Subcutaneous abdominal adipose tissue (tissue), 5 donors: ENCODE data around the gene PPAN.
A peak's percentile ranks its signal among the peaks of the same experiment; 100 is the strongest.

Source experiments
- H3K27ac ChIP-seq: one replicate; pipeline ENCODE4 v1.7.0; 2013; ENCODE audit warnings: low read depth, mild to moderate bottlenecking, inconsistent platforms, low read length, moderate library complexity
- H3K27me3 ChIP-seq, 5 donors: one replicate each; pipeline ENCODE4 v1.7.0; 2013; ENCODE audit warnings: low read length in 5 of 5, inconsistent platforms in 1 of 5; ENCODE audit not compliant: control insufficient read depth in 5 of 5, insufficient read depth in 4 of 5
- H3K36me3 ChIP-seq, 5 donors: one replicate each; pipeline ENCODE4 v1.7.0; 2013; ENCODE audit warnings: low read length in 5 of 5; ENCODE audit not compliant: control insufficient read depth in 5 of 5, insufficient read depth in 5 of 5
- H3K4me1 ChIP-seq, 5 donors: one replicate each; pipeline ENCODE4 v1.7.0; 2013; ENCODE audit warnings: low read length in 5 of 5, mild to moderate bottlenecking in 3 of 5, moderate library complexity in 1 of 5; ENCODE audit not compliant: control insufficient read depth in 5 of 5, insufficient read depth in 5 of 5
- H3K4me3 ChIP-seq, 5 donors: one replicate each; pipeline ENCODE4 v1.7.0; 2013; ENCODE audit warnings: low read length in 5 of 5, low read depth in 1 of 5
- H3K9ac ChIP-seq, 5 donors: one replicate each; pipeline ENCODE4 v1.7.0; 2013; ENCODE audit warnings: low read length in 5 of 5, mild to moderate bottlenecking in 4 of 5, moderate library complexity in 3 of 5
- H3K9me3 ChIP-seq, 5 donors: one replicate each; pipeline ENCODE4 v1.7.0; 2013; ENCODE audit warnings: low read length in 5 of 5; ENCODE audit not compliant: control insufficient read depth in 5 of 5
- donor health status: healthy.
- donor health status: healthy.
- donor health status: healthy.
- donor health status: healthy.
- donor health status: healthy.

PPAN gene

DNA sequence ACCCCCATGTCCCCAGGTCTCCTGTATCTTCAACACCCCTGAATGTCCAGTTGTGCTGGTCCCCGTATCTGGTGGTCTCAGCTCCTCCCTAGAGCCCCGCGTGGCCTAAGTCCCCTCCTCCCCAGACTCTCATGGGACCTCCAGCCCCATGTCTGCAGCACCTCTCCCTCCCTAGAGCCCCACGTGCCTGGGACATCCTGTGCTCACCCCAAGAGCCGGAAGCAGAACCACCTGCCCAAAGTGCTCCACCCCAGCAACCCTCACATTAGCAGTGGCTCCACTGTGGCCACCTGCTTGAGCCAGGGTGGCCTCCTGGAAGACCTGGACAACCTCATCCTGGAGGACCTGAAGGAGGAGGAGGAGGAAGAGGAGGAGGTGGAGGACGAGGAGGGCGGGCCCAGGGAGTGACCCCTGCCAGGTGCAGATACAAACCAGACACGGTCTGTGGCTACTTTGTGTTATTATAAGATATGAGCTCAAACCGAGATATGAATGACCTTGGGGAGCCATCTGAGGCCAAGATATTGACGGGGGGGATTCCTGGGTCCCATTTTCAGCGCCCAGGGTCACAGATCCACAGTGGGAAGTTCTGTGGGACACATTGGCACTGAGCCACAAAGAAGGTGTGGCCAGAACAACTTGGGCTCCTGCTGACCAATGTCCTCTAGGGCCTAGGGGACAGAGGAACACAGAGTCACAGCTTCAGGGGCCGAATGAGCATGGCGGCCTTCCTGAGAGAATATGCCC is 14.1 kb upstream of the PPAN start:
- Histone ChIP-seq H3K27ac (no peak overlapping the region), H3K9ac (no peak overlapping the region), H3K4me1 (peaks cover 0 to 16% (median 10%) of the 10 kb centered on the region in 5 donors), H3K4me3 (no peak overlapping the region), H3K36me3 (peaks cover 0 to 40% (median 31%) of the 10 kb centered on the region in 5 donors), H3K27me3 (no peaks in the 10 kb centered on the region), H3K9me3 (peaks cover 0 to 3% (median 0%) of the 10 kb centered on the region in 5 donors)

- Histone ChIP-seq H3K4me1 (peaks cover 0 to 14% (median 7%) of the 10 kb centered on the region in 5 donors), H3K4me3 (no peak overlapping the region), H3K36me3 (peaks cover 0 to 40% (median 31%) of the 10 kb centered on the region in 5 donors), H3K9ac (no peak overlapping the region), H3K27me3 (no peaks in the 10 kb centered on the region), H3K27ac (no peak overlapping the region), H3K9me3 (peaks cover 0 to 3% (median 0%) of the 10 kb centered on the region in 5 donors)
Observed at GRCh38 chr19:10092648-10093294, 13.4 kb upstream of the PPAN start.

- Histone ChIP-seq H3K4me1 (peaks cover 0 to 14% (median 7%) of the 10 kb centered on the region in 5 donors), H3K27me3 (no peaks in the 10 kb centered on the region), H3K4me3 (no peak overlapping the region), H3K27ac (no peak overlapping the region), H3K9me3 (peaks cover 0 to 3% (median 0%) of the 10 kb centered on the region in 5 donors), H3K9ac (no peak overlapping the region), H3K36me3 (peaks cover 0 to 40% (median 31%) of the 10 kb centered on the region in 5 donors)
Observed at GRCh38 chr19:10093295-10094186, 12.6 kb upstream of the PPAN start.

DNA sequence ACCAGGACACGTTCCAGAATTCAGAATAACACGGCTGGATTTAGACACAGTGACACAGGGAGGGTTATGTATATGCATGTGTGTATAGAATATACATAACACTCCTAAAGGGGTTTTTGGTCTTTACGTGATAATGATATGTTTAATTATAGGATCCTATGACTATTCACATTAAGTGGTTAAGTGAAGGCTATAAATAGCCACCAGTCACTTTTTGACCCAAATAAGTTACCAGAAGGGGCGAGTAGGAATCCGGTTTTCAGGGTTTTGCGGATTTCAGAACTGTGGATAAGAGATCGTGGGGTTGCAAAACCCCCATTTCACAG is 10.6 kb upstream of the PPAN start:
- Histone ChIP-seq H3K9ac (no peak overlapping the region), H3K4me1 (peaks cover 0 to 14% (median 7%) of the 10 kb centered on the region in 5 donors), H3K4me3 (peak overlapping the region in 3 of 5 donors; percentile 31 to 38 (median 37)), H3K36me3 (peaks cover 0 to 28% (median 18%) of the 10 kb centered on the region in 5 donors), H3K27ac (no peak overlapping the region), H3K9me3 (peaks cover 0 to 3% (median 0%) of the 10 kb centered on the region in 5 donors), H3K27me3 (no peaks in the 10 kb centered on the region)

DNA sequence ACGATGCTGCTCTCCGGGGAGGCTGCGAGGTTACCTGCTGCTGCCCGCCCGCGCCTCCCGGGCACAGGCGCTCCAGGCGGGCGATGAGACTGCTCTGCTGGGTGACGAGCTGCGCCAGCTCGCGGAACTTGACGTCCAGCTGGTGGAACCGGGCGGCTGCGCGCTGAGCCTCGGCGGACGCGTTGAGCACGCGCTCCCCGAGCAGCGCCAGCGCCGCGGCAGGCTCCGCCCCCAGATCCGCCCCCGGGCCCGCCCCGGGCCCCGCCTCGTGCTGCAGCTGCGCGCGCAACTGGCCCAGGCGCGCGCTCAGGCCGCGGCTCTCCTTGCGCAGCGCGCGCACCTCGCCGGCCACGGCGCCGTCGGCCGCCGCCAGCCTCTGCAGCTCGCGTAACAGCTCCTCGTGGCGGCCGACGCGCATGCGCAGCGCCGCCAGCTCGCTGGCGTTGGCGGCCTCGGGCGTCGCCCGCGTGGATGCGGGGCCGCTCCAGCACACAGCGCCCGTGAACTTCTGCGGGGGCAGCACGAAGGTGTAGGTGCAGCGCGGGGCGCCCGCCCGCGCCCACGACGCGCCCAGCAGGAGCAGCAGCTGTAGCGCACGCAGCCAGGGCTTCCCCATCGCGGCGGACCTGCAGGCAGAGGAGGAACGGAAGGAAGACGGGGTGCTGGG is 10.1 kb upstream of the PPAN start:
- Histone ChIP-seq H3K27ac (no peak overlapping the region), H3K9me3 (no peaks in the 10 kb centered on the region), H3K4me1 (peaks cover 0 to 14% (median 7%) of the 10 kb centered on the region in 5 donors), H3K9ac (peak overlapping the region in 3 of 5 donors; percentile 46 to 66 (median 62)), H3K27me3 (no peaks in the 10 kb centered on the region), H3K4me3 (peak overlapping the region in 4 of 5 donors; percentile 42 to 68 (median 56)), H3K36me3 (peaks cover 0 to 24% (median 16%) of the 10 kb centered on the region in 5 donors)

- Histone ChIP-seq H3K9me3 (no peaks in the 10 kb centered on the region), H3K27me3 (no peaks in the 10 kb centered on the region), H3K36me3 (peaks cover 0 to 19% (median 14%) of the 10 kb centered on the region in 5 donors), H3K27ac (no peak overlapping the region), H3K4me1 (peaks cover 0 to 14% (median 7%) of the 10 kb centered on the region in 5 donors), H3K4me3 (peak overlapping the region in 4 of 5 donors; percentile 42 to 68 (median 56)), H3K9ac (peak overlapping the region in 3 of 5 donors; percentile 46 to 66 (median 62))
Observed at GRCh38 chr19:10096615-10096963, 9.6 kb upstream of the PPAN start.

DNA sequence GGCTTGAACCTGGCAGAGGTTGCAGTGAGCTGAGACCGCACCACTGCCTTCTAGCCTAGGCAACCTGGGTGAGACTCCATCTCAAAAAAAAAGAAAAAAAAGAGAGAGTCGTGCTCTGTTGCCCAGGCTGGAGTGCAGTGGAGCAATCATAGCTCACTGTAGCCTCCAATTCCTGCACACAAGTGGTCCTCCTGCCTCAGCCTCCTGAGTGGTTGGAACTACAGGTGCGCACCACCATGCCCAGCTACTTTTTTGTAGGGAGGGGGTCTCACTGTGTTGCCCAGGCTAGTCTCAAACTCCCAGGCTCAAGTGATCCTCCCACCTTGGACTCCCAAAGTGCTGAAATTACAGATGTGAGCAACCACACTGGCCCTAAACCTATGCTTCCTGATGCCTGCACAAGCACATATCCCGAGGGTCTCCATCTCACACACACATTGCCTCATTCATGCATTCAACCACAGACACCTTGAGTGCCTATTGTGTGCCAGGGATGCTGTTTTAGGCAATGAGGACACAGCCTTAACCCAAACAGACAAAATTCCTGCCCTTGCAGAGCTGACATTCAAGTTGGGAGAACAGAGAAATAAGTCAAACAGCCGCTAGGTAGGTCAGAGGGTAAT is 5.9 kb upstream of the PPAN start:
- no peaks in the 10 kb centered on the region for H3K27me3 ChIP-seq
- no peak overlapping the region for H3K27ac ChIP-seq
- no peak overlapping the region for H3K4me3 ChIP-seq
- no peaks in the 10 kb centered on the region for H3K36me3 ChIP-seq
- H3K9ac ChIP-seq = no peak overlapping the region
- peaks cover 0 to 14% (median 7%) of the 10 kb centered on the region in 5 donors for H3K4me1 ChIP-seq
- H3K9me3 ChIP-seq = no peaks in the 10 kb centered on the region

- H3K4me1 ChIP-seq = peaks cover 3 to 19% (median 18%) of the 10 kb centered on the region in 5 donors
- H3K9ac ChIP-seq = no peak overlapping the region
- no peak overlapping the region for H3K27ac ChIP-seq
- peaks cover 0 to 7% (median 6%) of the 10 kb centered on the region in 5 donors for H3K36me3 ChIP-seq
- no peaks in the 10 kb centered on the region for H3K27me3 ChIP-seq
- no peak overlapping the region for H3K4me3 ChIP-seq
- no peaks in the 10 kb centered on the region for H3K9me3 ChIP-seq
Observed at GRCh38 chr19:10102787-10103236, 3.4 kb upstream of the PPAN start.

DNA sequence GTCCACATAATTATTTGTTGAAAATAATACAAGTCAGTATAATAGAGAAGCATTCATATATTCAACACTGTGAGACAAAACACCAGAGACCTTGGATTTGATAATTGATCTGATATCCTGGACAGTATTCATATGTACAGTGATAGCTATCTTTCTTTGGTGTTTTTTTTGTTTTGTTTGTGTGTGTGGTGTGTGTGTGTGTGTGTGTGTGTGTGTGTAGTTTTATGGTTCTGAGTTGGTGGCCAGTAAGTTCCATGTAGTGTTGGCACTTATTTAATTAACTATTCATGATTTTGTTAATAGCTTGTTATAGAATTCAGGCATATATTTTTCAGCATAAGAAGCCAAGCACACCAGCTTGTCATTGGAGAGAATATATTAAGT is 2.0 kb upstream of the PPAN start:
- no peaks in the 10 kb centered on the region for H3K9me3 ChIP-seq
- H3K36me3 ChIP-seq = peaks cover 0 to 18% (median 14%) of the 10 kb centered on the region in 5 donors
- no peaks in the 10 kb centered on the region for H3K27me3 ChIP-seq
- H3K4me3 ChIP-seq = no peak overlapping the region
- no peak overlapping the region for H3K9ac ChIP-seq
- H3K4me1 ChIP-seq = peaks cover 3 to 19% (median 18%) of the 10 kb centered on the region in 5 donors
- no peak overlapping the region for H3K27ac ChIP-seq
